Right forelimb (tissue), 1 donor: ENCODE data around the gene ATP9A.
"Not testable (repeated sequence)": the region's sequence is repeated elsewhere in the genome, so short reads cannot be mapped to it uniquely, and the experiment has no call there.

Experiments used
- DNase-seq: peaks from one replicate; pipeline ENCODE4 v3.0.0-alpha.2; 2018

Gene ATP9A, protein sequence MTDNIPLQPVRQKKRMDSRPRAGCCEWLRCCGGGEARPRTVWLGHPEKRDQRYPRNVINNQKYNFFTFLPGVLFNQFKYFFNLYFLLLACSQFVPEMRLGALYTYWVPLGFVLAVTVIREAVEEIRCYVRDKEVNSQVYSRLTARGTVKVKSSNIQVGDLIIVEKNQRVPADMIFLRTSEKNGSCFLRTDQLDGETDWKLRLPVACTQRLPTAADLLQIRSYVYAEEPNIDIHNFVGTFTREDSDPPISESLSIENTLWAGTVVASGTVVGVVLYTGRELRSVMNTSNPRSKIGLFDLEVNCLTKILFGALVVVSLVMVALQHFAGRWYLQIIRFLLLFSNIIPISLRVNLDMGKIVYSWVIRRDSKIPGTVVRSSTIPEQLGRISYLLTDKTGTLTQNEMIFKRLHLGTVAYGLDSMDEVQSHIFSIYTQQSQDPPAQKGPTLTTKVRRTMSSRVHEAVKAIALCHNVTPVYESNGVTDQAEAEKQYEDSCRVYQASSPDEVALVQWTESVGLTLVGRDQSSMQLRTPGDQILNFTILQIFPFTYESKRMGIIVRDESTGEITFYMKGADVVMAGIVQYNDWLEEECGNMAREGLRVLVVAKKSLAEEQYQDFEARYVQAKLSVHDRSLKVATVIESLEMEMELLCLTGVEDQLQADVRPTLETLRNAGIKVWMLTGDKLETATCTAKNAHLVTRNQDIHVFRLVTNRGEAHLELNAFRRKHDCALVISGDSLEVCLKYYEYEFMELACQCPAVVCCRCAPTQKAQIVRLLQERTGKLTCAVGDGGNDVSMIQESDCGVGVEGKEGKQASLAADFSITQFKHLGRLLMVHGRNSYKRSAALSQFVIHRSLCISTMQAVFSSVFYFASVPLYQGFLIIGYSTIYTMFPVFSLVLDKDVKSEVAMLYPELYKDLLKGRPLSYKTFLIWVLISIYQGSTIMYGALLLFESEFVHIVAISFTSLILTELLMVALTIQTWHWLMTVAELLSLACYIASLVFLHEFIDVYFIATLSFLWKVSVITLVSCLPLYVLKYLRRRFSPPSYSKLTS

DNA sequence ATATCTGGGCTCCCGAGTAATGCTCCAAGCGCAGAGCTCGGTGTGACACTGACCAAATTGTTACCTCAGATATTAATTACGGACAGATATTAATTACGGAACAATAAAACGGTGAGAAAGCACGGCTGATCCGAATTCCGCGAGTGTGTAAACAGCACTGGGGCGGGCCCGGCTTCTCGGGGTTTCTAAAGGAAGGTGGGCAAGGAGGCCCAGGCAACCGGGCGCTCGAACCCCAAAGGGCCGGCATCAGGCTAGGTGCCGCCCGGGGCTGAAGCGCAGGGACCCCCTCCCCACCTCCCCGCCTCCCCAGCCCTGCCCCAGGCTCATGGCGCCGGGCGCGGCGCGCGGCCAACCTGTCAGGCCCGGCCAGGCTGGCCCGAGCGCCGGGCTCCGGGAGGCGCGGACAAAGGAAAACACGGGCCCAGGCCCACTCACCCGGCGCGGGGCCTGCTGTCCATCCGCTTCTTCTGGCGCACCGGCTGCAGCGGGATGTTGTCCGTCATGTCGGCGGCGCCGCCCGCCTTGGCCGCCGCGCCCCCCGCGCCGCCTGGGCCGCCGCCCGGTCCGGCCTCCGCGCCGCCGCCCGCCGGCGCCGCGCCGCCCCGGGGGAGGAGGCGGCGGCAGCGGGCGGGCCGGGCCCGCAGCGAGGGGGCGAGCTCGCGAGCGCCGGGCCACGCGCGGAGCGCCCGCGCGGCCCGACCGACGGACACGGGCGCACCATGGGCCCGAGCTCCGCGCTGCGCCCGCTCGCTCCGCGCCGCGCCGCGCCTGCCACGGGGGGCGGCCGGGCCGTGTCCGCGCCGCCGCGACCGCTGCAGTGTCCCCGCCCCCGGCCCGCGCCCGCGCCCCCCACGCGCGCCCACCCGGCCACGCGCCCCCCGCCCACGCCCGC lies at the start of gene ATP9A:
ATP9A (minus strand) TSS at position 524 of the 892 bp plus-strand sequence; CDS start at position 503, 21 bp downstream.
- DNase-seq, result peak; percentile 58

DNA sequence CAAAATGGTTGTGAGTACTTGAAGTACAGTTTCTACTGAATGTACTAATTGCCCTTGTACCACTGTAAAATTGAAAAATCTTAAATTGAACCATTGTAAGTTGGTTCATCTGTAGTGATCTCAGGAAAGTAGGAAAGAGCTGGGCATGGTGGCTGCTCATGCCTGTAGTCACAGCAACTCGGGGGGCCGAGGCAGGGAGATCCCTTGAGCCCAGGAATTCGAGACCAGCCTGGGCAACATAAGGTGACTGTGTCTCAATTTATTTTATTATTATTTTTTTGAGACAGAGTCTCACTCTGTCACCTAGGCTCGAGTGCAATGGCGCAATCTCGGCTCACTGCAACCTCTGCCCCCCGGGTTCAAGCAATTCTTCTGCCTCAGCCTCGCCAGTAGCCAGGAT lies 48.7 kb upstream of the ATP9A start:
- not testable (repeated sequence) for DNase-seq

DNA sequence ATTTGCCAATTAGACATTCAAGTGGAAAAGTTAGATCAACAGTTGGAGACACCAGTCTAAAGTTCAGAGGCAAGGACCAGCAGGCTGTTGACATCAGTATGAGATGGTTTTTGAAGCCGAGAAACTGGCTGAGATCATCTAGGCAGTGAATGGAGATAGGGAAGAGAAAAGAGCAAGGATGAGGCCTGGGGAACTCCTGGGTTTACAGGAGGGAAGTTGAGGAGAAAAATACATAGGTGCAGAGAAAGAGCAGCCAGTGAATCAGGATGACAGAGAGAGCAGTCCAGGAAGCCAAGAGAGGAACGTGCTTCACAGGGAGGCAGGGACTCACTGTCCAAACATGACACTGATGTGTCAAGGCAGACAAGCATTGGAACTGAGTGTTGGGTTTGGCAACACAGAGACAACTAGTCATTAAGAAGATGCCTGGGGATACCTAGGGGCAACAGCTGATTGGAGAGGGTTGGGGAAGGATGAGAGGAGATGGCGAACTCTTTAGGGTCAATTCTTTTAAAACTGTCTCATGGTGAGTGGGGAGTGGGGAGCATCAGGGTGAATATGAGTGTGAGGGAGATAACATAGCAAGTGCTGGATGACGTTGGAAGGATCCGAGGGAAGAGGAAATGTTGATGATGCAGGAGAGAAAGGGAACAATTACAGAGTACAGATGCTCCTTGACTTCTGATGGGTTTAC lies 47.3 kb upstream of the ATP9A start:
- no peak for DNase-seq

DNA sequence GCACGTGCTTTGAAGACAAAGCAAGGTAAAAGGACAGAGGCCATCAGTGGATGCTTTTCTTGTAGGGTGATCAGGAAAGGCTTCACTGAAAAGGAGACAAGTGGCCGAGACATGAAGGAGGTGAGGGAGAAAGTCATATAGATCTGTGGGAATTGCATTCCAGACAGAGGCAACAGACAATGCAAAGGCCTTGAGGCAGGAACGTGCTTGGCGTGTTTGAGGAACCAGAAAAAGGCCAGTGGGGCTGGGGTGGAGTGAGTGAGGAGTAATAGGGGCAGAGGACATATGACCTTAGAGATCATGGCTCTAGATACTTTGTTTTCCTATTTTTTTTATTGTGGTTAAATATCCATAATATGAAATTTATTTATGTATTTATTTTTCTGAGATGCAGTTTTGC lies 44.7 kb upstream of the ATP9A start:
- no peak for DNase-seq

DNA sequence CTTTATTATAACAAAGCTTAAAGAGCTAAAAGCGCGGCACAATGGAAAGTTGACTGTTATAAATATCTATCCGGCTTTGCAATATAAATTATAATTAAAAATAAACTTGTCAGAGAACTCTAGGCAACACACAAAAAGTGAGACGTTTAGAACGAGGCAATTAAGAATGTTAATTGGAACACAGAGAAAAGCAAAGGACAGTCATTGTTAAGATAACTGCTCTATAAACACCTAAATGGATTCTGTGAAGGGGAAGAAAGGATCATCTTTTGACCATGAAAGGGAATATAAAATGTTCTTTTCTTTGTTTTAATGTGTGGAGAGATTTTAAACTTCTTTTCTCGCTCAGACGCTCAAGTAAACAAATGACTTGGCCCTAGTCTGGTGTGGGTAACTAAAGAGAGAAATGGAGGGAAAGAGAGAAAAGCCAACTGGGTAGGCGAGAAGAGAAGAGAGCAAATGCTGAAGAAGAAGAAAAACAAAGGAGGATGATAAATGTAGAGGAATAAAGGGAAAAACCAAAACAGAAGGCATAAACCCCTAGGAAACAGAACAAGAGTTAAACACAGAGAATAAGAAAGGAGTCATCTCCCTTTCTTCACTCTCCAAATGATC lies 43.4 kb upstream of the ATP9A start:
- DNase-seq, result no peak

DNA sequence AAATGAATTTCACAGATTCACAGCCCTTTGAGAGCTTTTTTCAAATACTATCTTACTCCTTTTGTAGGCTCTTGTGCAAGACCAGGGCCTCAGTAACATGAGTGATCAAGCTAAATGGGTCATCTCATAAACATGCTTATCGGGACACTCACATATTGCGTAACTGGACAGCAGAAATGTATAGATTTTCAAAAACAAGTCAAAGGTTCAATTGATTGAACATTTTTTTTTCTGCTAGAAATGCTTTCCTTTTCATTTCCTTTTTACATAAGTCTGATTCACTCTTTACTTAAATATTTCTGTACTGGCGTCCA lies 42.8 kb upstream of the ATP9A start:
- DNase-seq, result no peak

DNA sequence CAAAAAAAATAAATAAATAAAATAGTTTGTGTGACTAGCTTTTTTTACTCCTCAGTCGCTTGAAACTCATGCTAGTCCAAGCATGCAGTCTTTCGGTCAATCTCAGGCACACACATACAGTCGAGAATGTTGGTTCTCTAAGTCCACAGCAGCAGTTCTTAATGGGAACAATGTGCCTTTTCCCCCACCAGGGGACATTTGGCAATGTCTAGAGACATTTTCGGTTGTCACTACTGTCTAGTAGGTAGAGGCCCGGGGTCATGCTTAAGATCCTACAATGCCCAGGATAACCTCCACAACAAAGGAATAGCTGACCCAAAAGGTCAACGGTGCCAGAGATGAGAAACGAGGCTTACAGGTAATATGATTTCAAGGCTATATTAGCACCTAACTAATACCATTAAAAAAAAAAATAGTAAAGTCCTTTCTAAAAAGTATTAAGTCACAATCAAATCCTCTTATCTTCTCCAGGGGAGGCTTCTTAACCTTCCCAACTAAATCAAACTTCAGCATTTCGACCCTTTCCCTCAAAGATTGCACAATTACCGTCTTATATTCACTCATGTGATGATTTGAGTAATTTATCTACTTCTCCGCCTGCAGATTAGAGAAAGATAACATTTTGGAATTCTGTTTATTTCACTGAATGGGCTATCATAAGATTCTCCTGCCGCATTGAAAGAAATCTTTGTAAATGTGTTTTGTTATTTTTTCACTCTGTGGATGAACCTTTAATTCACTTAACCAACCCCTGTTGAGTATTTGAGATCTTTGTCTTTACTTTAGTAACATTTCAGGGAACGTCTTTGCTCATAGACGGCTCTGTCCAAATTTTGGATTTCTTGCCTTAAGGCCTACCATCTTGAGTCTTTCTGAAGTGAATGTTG lies 42.2 kb upstream of the ATP9A start:
- no peak for DNase-seq

DNA sequence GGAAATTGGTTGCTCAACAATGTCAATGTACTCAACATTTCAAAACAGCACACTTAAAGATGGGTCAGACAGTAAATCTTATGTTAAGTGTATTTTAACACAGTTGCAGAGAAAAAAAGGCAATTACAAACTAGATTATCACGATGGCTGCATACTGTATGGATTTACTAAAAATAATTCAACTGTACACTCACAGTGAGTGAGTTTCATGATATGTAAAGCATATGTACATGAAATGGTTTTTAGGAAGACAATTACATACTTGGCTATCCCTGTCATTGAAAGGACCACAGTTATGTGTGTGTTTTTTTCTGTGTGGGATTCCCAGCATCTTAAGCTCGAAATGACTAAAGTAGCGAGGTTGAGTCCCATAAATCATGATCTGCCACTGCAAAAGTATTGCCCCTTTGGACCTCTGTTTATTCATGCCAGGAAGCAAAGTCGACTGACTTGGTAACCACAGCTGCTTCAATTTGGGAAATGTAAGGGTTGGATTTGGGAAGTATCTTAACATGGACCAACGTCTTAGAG lies 39.6 kb upstream of the ATP9A start:
- DNase-seq, result no peak

DNA sequence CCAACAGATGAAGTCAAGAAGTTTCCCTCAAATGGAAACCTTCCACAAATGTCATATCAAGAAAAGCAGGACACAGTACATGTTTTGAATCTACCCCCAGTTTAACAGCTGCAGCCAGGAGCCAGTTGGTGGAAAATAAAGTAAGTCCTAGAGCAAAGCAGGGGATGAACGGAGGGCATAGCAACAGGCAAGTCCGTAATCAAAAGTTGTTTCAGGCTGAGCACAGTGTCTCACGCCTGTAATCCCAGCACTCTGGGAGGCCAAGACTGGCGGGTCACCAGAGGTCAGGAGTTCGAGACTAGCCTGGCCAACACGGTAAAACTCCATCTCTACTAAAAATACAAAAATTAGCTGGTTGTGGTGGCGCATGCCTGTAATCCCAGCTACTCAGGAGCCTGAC lies 36.6 kb upstream of the ATP9A start:
- no peak for DNase-seq

DNA sequence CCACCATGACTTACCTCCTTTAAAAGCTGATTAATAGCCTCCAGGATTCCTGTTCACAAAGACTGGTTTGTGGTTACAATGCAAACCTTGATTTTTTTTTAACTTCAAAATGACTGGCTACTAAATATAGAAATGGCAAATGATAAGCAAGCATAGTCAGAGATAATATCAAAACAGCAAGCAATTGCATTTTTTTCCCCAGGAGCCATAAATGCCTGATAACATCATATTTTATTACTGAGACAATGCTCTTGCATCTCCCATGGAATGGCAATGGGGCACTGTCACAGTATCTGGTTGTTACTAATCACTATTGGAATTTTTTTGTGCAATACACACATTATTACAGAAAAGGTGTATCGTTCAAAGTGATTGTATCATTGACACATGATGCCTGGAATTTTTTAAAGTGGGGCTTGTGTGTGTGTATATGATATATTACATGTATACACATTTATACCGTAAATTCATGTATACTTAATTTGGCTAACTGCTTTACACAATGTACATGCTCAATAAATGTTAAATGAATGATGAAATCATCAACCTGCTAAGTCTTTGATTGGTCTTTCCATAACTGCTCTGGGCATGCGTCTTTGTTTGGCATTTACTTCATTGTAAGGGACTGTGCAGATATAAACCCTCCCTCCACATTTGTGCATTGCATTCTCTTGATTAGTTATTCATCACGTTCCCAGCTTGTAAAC lies 35.1 kb upstream of the ATP9A start:
- no peak for DNase-seq

DNA sequence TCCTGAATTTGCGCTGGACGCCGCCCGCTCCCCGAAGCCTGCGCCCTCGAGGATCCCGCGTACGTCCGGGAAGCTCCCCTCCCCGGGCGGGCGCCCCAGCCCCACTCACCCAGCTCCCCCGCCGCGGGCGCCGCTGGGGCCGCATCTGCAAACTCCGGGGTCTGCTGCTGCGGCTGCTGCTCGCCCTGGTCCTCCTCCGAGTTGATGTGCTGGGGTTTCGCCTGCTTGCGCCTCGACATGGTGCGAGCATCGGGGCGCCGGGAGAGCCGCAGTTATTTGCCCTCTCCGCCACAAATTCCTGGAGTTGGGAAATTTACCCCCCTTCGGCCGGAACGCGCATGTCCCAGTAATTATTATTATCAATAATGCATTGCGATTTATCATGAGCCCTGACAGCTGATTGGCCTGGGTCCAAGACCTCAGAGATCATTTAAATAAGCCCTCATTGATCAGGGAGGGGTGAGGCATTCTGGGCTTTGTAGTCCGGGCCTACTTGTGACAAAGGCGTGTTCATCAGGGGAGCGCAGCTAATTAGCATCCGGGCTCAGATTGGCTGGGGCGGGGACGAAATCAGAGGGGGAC lies 34.1 kb upstream of the ATP9A start, which contains the start of gene SALL4:
SALL4 (minus strand) TSS at position 352 of the 582 bp plus-strand sequence; CDS start at position 239, 113 bp downstream.
- DNase-seq, result no peak

DNA sequence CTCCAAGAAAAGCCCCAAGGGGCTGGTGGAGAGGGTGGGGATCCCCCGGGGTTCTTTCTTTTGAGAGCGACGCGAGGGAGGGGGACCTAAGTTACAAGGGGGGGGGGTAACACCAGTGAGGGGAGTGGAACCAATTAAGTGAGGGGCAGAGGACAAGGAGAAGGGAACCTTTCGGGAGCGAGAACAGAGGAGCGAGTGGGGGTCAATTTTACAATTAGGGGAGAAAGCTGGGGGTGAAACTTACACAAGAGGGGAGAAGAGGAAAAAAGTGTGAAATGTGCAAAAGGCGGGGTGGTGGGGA lies 33.6 kb upstream of the ATP9A start:
- no peak for DNase-seq

DNA sequence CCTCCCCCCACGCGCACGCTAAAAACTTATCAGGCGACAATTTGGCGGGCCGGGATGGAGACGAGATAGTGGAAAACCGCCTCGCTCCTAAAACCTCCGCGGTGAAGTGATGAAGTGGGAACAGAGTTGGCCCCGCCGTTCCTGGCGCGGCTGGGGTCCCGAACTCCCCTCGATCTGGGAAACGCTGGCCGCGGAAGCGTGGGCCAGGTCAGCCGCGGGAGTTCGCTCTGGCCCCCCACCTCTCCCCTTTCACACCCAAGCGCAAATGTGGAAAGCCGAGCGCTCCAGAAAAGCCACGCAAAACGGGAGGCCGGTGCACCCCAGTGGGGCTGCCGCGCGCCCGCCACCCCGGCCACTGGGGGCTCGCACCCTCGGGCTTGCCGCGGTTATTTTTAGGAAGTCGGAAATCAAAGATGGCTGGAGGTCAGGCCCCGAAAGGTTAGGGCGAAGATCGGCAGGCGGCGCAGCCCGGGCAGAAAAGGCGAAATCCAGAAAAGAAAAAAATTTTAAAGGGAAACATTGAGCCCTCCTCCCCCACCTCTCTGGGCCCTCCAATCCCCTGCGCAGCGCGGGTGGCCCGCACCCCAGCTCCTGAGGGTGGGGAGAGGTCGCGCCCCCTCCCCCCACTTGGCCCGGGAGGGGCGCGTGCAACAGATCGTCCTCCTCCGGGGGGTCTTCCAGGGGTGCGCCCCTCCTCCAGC lies 33.1 kb upstream of the ATP9A start:
- DNase-seq, result no peak

DNA sequence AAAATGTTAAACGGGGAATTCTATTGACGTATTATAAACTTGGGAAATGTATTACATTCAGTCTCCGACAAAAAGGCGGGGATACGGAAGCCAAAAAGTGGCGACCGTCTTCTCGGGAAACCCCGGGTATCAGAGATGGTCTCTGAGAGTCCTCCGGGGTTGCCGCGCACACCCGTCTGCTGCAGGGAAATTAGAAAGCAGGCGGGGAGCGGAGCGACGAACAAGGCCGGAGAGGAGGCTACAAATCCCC lies 32.6 kb upstream of the ATP9A start:
- DNase-seq, result no peak

DNA sequence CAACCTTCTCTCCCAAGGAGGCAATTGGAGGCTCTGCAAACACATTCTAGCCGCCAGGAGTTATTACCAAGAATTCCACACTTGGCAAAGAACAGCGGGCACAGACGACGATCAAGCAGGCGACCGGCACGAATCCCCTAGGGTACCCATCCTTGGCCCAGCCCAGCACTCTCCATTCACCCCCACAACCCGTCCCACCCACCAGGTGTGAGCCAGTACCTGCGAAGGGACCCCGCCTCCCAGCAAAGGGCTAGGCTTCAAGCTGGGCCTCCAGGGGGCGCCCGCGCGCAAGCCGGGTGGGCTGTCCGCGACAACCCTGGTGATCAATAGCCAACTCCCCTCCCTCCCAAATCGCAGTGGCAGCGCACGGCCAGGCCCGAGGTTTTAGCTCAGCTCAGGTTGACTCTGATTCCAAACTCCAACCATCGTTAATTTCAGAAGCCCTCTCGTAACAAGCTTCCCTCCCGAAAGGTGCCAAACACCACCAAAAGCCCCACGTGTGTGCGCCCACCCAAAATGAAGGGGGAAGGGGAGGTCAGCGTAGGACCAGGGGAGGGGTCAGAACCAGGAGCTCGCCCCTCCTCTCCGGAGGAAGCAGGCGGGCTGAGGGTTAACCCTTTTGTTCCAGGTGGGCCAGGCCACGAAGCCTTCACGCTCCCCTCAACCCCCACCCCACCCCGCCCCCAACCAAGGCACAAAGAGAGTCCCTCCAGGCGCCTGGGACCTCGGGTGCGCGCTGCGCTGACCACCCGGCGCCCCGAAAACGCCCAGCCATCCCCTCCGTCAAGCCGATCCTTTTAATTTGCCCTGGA lies 32.1 kb upstream of the ATP9A start:
- DNase-seq, result peak; percentile 84

DNA sequence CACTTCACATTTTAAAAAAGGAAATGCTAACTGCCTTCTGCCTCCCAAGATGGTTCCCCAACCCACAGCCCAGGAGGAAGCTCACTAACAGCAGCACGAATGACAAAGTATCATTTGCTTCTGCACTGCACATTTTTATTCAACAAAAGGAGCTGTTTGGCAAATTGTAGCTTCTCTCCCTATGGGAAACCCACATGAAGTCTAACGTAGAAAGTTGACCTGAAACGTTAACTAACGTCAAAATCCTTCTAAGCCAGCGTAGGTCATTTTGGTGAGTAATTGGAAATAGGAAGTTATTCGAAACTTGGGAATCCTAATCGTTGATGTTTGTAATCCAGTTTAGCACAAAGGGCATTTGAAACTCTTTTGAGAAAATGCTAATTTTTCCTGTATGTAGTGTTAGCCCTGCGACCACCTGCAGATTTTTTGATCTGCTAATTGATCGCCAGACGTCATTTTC lies 31.2 kb upstream of the ATP9A start:
- no peak for DNase-seq

DNA sequence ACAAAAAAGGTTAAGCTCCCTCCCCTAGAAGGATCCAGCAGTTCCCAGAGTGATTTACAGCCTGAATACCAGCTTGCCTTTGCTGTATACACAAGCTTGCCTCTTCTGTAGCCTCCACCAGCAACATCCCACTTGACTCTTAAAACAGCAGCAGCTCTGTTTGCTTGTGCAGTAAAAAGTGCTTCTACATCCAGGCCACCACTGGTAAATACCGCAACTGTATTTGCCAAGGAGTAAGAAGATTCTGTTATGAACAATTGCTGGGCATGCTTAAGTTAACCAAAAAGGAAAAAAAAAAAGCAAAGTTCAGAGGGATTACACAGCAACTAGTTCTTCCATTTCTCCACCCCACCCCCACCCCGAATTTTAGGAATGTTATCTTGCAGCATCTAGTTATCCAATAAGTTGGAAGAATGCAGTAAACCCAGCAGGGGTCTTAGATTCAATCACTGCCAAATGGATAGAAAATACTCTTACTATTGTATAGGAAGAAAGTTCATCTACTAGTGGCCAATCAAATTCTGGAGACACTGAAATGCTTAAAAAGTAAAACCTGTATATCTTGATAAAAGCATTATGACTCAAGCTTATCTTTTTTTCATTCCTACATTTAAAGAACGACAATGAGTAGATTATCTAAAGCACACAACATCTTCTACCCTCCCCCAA lies 29.3 kb upstream of the ATP9A start:
- DNase-seq, result no peak
